MM.1S (cell line): Measurements from ENCODE around the gene CHRM3.

Experiments
- EZH2 ChIP-seq: fragments of 300-600 bp; sonication (generic); optimal IDR thresholded peaks from 2 replicates; pipeline ENCODE3; 2017; ENCODE audit warnings: low read depth, mild to moderate bottlenecking, antibody characterized with exemption, low read length, mixed read lengths
- EZH2phosphoT487 ChIP-seq: fragments of 300-600 bp; sonication (generic); IDR thresholded peaks from 2 replicates; pipeline ENCODE4 v1.6.1; 2018; ENCODE audit warnings: antibody characterized with exemption, low read length
- TF ChIP-seq, protein P1 (sequence below): fragments of 300-600 bp; sonication (generic); IDR thresholded peaks from 2 replicates; pipeline ENCODE4 v1.5.1; 2016; ENCODE audit warnings: antibody characterized with exemption, low read length, mixed read lengths

DNA sequence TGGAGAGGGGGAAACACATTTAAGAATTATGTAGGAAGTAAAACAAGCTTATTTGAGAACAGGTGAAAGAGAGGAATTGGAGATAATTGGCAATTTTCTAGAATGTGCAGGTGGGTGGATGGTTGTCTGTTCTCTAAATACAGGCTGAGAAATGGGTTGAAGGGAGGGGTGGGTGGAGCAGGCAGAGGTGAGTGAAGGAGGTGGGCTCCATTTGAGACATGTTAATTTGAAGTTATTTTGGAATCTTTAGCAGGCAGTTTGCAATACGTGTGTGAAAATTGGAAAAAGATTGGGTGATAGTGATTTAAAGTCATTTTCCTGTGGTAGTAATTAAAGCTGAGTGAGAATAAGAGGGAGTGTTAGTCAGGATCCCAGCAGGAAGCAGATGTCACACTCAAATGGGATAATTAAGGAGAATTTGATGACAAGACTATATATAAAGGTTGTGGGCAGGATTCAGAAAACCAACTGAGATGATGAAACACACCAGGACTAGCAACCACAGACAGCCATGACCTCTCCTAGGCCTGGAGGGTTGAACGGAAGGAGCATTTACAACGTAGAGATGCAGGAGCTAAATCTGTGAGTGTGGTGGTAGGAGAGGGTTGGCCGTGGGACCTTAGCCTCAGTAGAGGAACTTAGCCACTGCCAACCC, 40.6 kb downstream of the CHRM3 start:
- TF ChIP-seq, protein P1, sequence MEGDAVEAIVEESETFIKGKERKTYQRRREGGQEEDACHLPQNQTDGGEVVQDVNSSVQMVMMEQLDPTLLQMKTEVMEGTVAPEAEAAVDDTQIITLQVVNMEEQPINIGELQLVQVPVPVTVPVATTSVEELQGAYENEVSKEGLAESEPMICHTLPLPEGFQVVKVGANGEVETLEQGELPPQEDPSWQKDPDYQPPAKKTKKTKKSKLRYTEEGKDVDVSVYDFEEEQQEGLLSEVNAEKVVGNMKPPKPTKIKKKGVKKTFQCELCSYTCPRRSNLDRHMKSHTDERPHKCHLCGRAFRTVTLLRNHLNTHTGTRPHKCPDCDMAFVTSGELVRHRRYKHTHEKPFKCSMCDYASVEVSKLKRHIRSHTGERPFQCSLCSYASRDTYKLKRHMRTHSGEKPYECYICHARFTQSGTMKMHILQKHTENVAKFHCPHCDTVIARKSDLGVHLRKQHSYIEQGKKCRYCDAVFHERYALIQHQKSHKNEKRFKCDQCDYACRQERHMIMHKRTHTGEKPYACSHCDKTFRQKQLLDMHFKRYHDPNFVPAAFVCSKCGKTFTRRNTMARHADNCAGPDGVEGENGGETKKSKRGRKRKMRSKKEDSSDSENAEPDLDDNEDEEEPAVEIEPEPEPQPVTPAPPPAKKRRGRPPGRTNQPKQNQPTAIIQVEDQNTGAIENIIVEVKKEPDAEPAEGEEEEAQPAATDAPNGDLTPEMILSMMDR, result no peak
- TF ChIP-seq EZH2 (no peak), EZH2phosphoT487 (no peak)
